Islet of Langerhans (tissue), 1 donor: ENCODE results near the gene VIT.

Experiments
- FAIRE-seq: peaks from one replicate; lab custom pipeline; 2011; peaks lifted over from hg19 to GRCh38; lab: Jason Lieb, UNC

The VIT gene

GRCh38 chr2:36710858-36711515 lies 14.5 kb downstream of the VIT start:
- no peak for FAIRE-seq

DNA sequence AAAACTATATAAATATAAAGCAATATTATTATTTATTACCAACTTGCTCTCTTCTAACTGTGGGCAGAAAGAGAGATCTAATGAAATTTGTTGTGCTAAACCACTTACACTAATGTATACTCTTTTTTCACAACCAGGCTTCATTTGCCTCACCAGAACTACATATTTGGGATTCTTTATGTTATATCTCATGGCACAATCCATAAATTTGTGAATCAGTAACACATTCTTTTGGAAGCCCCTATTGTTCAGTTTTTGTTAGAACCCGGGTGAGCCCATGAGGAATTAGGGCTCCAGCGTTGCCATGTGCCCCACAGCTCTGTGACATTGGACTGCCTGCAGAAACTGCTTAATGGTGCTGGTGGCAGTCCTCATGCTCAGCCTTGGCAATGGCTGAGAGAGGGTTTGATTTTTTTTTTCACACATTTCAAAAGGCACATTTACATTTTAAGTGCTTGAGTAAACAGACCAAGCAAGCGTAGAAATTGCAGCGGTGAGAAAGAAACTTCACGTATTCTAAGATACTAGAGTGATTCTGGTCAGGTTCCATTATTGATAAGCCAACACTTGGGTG lies 15.3 kb downstream of the VIT start:
- no peak for FAIRE-seq

- no peak for FAIRE-seq
These were observed 16.8 kb downstream of the VIT start for GRCh38 chr2:36713310-36713709.

- FAIRE-seq = no peak
These were observed 19.6 kb downstream of the VIT start for GRCh38 chr2:36716111-36716510.

- FAIRE-seq = no peak
These were observed 21.2 kb downstream of the VIT start for GRCh38 chr2:36717603-36718266.

- FAIRE-seq = no peak
These were observed 31.0 kb downstream of the VIT start for GRCh38 chr2:36727550-36727949.

DNA sequence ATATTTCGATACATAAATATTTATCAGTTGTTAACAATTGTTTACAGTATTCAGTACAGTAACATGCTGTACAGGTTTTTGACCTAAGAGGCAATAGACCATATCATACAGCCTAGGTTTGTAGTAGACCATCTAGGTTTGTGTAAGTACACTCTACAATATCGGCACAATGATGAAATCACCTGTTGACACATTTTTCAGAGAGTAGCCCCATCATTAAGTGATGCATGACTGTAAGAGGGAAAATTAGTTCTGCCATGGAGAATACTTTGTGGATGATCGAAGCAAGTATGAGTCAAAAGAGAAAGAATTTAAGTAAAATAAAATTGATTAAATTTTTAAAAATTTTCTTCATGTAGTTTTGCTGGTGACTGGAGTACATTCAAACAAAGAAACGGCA lies 32.6 kb downstream of the VIT start:
- no peak for FAIRE-seq

DNA sequence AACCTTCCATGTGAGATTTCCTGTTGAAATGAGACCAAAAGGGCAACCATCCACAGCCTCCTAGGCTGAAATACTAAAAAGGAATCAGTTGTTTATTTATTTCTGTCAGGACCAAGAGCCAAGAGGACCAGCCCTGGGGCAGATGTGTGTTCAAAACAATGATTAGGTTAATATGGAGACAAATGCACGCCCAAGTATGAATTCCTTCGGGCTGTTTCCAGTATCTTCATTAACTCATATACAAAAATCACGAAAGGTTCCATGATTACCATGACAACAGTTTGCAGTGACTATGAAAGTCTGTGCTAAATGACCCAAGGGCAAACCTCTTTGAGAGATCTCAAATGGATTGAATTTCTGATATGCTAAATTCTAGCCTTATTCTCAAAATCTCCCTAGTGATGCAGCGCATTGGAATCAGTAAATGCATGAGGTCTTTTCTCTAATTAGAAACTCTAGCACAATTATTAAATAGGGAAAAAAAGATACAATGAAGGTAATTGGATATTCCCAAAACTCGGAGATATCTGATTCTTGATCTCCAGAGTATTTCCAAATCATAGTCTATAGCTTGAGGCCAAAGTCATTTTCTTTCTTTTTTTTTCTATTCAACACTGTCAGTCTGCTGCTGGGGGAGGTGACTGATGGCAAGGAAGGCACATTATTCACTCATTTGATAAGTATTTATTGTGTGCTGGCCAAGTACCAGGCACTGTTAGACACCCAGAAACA lies 35.6 kb downstream of the VIT start:
- no peak for FAIRE-seq

DNA sequence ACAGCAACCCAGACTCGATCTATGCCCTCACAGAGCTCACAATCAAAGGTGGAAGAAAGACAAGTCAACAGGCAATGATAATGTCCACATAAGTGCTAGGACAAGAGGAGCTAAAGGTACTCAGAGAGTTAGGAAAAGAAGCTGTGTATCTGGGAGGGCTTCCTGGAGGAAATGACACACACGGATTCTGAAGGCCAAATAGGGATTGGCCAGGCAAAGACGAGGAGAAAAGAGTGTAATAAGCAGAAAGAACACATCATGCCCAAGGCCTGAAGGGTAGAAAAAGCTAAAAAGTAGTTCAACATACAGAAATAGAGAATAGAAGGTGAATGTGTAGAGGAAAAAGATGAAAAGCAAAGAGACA lies 36.1 kb downstream of the VIT start:
- no peak for FAIRE-seq

DNA sequence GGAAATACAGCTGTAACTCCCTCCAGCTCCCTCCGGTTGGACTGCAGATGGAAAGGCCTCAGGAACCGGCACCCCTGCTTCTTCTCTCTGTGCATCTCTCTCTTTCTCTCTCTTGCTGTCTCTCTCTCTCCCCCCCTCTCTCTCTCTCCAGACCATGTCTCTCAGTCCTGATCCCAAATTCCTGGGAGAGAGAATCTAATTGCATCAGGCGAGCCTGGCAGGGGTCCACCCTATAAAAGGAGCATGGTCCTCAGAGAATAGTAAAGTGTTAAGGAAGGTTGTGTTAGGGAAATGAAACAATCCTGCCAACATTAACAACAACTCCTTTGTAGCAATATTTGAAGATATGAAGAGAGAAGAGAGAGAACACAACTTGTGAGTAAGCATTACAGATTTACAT lies 36.7 kb downstream of the VIT start:
- no peak for FAIRE-seq

GRCh38 chr2:36734304-36734703 lies 37.8 kb downstream of the VIT start:
- no peak for FAIRE-seq

GRCh38 chr2:36737131-36737750 lies 40.7 kb downstream of the VIT start:
- FAIRE-seq = no peak

GRCh38 chr2:36740061-36740460 lies 43.6 kb downstream of the VIT start:
- FAIRE-seq = no peak

GRCh38 chr2:36741188-36741837 lies 44.8 kb downstream of the VIT start:
- no peak for FAIRE-seq

DNA sequence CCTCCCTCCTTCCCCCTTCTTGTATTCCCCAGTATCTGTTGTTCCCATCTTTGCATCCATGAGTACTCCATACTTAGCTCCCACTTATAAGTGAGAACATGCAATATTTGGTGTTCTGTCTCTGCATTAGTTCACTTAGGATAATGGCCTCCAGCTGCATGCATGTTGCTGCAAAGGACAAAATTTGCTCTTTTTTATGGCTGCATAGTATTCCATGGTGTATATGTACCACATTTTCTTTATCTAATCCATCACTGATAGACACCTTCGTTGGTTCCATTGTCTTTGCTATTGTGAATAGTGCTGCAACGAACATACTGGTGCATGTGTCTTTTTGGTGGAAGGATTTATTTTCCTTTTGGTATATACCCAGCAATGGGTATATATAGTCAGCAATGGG lies 47.4 kb downstream of the VIT start:
- FAIRE-seq = no peak

GRCh38 chr2:36748166-36748565 lies 51.7 kb downstream of the VIT start:
- no peak for FAIRE-seq

GRCh38 chr2:36750101-36750500 lies 53.6 kb downstream of the VIT start:
- FAIRE-seq = no peak

DNA sequence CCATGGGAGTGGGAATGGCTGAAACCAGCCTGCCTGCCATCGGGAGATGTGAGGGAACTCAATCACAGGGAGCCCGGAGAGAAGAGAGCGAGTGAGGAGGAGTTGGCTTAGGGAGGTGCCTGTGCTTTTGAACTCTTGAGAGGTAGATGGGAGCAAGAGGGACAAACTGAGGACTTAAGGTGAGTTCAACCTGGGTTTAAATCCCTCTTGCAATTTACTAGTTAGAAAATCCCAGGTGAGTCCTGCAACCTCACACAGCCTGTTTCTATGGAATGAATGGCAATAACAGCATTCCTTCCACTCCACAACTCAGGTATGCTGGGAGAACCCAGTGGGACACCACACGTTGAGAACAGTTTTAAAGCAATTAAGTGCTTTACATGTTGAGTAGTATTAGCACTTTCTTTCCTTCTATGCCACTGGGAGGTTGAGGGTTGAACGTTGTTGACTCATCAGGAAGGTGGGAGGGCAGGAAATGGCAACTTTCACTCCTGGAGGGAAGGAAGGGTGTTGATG lies 57.3 kb downstream of the VIT start:
- FAIRE-seq = no peak

GRCh38 chr2:36754578-36754977 lies 58.1 kb downstream of the VIT start:
- no peak for FAIRE-seq

DNA sequence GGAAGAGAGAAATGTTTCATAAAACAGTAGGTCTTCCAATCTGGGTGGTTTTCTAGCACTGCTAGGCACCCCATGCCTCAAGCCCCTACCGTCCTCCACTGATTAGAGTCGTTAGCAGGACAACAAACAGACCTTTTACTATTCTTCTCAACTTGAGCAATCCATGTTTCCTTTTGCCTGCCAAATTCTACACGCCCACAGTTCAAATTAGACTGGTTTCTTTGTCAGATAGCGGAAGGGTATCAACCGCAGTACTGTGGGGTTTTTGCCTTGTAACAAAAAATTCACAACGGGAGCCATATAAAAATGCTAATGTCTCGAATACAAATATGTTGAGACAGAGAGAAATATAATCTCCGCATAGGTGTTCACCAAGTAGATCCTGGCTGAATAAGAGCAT lies 59.9 kb downstream of the VIT start:
- no peak for FAIRE-seq

DNA sequence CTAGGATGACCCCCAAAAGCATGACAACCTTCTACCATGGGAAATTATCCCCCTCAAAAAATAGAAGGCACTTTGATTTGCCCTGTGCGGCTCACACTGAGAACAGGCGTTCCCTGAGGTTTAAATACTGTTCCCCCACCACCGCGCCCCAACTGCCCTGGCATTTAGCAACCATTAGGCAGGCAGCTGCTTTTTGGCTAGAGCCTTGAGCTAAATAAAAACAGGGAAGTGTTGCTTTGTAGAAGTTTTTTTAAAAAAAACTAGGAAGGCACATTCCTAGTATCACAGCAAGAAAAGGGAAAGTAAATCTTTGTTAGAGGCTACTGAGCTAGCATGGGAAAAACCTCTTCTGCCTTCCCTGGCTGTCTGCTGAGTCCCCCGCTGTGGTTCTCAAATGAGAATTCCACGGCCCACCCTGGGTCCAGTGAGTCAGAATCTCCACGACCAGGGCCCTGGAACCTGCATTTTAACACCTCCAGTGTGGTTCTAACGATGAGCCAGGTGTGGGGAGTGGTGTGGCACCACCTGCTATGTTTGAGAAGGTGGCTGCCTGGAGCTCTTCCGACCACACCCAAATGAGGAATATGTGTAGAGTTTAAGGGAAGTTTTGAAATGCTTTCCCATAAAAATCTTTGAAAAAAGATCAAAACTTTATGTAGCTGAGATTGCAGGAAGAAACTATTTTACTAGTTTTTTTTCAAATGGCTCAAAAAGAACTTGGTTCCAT lies 66.4 kb downstream of the VIT start:
- FAIRE-seq = no peak
